Retina (tissue), 1 donor: Measurements from ENCODE around the gene EXD3.
"Not testable (repeated sequence)": the region's sequence is repeated elsewhere in the genome, so short reads cannot be mapped to it uniquely, and the experiment has no call there.

Experiments used
- DNase-seq: peaks from one replicate; pipeline ENCODE4 v3.0.0-alpha.2; 2016

Gene EXD3

DNA sequence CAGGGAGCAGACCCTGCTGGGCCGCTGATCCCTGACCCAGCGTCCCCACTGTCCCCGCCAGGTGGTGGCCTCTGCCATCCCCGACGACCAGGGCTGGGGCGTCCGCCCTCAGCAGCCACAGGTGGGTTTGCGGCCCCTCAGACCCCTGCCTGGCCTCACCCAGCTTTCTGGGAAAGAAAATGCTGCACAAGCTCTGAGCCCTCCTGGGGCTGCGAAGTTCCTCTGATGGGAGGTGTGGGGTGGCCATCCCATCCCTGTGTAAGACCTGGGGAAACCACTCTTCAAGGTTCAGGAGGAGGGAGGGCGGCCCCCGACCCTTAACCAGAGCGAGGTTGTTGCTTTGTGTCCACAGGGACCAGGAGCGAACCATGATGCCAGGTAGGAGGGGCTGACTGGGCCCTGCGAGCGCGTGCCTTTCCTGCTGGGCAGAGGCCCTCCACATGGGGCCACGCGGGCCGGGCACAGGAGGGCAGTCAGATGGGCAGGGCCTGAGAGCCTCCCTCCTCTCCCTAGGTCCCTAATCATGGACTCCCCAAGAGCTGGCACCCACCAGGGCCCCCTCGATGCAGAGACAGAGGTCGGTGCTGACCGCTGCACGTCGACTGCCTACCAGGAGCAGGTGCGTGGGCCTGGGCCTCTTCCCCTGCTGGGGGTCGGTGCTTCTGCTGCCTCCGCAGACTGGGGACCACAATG lies 7.9 kb upstream of the EXD3 start:
- DNase-seq = no peak

DNA sequence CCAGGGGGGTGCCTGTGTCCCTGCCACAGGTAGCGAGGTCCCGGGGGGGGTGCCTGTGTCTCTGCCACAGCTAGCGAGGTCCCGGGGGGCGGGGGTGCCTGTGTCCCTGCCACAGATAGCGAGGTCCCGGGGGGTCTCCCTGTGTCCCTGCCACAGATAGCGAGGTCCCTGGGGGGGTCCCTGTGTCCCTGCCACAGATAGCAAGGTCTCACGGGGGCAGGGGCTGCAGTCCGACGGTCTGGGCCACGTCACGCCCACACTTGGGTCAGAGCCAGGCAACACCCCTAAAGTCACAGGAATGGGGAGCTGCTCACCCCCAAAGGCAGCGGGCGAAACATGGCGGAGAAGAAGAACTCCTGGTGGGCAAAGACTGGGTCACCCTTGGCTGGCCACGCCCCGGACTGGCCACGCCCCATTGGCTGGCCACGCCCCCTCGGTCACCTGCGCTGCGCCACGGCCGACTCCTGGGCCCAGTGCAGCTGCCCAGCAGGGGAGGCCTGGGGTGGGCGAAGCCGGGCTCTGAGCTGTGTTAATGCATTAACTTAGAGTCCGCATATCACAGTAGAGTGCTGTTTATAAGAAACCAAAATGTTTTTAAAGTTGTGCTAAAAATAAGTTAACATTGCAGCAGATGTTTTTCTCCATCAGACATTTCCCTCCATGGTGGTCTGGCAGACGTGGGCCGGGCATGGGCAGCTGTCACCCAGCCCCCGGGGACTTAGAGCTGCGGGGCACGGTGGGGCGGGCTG lies 7.2 kb upstream of the EXD3 start:
- no peak for DNase-seq

DNA sequence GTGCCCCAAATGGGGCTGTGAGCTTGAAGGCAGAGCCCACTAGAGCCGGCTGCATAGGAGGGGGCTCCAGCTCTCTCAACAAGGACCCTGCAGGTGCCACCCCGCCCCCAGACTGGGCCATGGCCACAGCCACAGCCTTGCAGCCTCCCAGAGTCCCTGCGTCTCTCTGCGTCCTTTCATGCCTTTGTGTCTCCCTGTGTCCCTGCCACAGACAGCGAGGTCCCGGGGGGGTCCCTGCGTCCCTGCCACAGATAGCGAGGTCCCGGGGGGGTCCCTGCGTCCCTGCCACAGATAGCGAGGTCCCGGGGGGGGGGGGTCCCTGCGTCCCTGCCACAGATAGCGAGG lies 6.6 kb upstream of the EXD3 start:
- no peak for DNase-seq

DNA sequence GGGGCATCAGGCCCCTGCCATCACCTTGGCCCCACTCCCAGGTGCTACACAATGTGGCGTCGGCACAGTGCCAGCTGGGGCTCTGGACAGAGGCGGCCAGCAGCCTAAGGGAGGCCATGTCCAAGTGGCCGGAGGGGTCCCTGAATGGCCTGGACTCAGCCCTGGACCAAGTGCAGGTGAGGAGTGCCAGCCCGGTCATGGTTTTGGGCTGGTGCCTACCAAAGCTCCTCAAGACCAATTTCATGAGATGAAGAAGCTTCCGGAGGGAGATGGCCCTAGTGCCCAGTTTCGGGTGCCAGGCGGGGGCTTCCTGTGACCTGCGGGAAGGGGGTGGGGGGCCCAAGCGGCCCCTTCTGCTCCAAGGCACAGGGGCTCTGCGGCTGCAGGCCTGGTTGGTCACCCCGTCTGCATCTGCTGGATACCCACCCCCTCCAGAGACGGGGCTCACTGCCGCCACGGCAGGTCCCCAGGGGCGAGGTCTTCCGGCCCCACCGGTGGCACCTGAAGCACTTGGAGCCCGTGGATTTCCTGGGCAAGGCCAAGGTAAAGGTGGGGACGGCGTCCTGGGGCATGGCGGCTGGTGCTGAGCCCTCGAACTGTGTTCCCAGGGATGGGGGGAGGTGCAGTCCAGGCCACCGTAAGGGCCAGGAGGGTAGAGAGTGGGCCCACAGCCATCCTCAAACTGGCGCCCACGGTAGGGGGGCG lies 6.0 kb upstream of the EXD3 start:
- DNase-seq = no peak

DNA sequence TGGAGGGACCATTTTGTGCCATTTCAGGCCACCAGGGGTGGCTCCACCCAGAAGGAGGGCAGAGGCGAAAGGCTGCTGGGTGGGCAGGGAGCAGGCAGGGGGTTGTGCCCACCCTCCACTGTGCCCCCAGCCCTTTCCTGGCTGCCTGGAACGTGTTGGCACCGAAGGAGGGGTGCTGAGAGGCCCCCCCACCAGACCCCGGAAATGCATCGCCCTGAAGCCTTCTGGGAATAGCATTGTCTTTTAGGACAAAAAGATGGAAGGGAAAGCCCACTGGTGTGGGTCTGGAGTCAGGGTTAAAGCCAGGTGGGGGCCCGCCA lies 5.3 kb upstream of the EXD3 start:
- DNase-seq = no peak

DNA sequence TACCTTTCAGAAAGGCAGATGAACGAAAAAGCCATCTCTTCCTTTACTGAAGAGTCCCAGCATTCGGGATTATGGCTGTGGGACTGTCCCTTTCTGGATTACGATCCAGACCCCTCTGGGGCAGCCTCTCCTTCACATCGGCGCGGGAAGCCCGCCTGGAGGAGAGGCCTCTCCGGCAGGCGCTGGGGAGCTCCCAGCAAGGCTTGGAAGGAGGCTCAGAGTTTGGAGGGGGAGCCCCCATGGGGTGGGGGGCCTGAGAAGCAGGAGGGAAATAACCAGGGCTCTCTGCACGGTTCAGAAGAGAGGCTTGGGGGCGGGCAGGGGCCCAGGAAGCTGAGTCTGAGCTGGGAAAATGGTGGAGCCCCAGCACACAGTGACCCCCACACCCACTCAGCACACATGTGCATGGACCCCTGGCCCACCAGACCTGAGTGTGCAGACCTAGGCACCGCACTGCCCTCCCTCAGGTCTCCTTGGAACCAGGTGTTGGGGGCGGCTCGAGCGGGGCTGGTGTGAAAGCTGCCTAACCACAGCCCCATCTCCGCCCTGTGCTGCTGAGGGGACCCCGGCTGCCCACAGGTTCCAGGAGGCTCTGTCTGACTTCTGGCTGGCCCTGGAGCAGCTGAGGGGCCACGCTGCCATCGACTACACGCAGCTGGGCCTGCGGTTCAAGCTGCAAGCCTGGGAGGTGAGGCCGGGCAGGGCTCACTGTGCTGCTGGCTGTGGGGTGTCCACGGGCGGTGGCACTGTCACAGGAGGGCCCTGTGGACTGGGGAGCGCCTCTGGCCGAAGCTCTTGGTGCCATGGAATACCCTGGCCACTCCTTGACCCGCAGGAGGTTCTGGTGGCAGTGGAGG lies 4.7 kb upstream of the EXD3 start:
- no peak for DNase-seq

DNA sequence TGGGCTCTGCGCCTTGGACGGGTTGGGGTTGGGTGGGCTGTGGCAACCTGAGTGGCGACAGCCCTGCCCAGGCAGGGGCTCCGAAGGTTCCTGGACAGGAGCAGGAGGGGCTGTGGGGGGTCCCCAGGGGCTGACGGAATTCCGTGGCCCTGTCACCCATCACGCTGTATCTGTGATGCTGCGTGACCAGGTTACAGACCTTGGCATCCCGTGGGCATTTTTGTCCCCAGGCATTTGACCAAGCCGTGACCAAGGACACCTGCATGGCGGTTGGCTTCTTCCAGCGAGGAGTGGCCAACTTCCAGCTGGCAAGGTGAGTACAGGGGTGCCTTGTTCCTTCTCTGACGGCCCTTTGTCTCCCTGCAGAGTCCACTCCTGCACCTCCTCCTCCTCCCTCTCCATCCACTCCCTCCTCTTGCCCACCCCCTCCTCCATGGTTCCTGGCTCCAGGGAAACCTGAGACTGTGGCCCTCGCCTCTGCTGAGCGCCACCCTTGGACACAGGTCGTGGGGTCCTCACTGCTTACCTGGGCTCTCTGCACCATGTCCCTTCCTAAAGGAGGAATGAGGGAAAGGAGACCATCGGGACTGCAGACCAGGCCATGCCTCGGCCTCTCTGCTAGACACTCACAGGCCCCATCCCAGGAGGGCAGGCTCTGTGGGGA lies 3.2 kb upstream of the EXD3 start:
- DNase-seq = no peak

DNA sequence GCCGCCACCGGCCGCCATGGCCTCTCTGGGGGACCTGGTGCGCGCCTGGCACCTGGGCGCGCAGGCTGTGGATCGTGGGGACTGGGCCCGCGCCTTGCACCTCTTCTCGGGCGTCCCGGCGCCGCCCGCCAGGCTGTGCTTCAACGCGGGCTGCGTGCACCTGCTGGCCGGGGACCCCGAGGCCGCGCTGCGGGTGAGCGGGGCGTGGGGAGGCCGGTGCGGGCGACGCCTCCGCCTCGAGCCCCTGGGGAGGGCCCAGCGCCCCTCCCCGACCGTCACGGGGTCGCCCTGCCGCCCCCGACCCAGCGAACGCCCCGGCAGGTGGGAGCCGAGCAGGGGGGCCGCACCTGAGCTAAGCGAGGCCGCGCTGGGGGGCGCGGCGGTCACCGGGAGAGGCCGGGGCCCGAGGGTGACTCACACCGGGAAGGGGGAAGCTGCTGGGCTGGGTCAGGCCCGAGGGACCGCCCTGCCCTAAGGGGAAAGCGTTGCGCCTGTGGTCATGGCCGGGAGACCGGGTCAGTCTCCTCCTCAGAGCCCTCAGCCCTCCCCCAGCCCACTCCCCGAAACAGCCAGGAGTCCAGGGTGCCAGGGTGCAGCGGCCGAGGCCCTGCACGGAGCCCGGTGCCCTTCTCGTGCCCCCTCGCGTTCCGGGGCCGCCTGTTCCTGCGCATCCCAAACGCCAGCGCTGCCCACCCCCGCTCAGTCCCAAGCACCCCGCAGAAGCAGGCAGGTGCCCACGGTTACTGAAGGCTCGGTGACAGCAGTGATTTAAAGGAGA lies 741 bp upstream of the EXD3 start:
- no peak for DNase-seq

DNA sequence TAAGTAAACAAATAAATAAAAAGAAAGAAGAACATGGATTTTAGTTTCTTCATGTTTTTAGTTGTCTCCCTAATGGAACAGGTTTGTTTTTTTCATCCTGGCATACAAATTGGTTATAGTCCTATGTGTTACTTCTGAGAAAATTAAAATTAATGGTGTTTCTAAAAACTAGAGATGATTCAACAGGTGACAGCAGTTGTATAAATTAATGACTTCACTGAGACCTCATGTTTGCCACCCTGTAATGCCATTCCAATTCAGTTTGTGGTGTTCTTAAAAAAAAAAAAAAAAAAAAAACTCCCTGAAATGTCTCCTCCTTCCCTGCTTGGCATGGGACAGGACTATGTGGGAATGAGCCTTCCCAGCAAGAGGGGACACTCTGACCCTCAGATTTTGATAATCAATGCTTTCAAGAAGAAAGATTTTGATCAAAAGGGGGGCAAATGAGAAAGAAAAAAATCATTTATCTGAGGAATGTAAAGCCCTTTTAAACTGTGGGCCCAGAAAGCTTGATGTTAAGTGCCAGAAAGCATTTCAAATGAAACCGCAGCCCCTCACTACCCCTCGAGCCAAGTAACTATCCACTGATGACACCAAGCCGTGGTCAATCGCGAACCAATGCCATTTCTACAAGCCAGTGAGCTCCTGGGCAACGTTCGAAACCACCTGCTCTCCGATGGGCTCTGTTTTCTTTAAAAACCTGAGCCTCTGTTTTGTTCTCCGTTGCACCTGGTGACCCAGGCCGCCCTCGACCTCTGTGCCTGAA lies 941 bp downstream of the EXD3 start:
- no peak for DNase-seq

DNA sequence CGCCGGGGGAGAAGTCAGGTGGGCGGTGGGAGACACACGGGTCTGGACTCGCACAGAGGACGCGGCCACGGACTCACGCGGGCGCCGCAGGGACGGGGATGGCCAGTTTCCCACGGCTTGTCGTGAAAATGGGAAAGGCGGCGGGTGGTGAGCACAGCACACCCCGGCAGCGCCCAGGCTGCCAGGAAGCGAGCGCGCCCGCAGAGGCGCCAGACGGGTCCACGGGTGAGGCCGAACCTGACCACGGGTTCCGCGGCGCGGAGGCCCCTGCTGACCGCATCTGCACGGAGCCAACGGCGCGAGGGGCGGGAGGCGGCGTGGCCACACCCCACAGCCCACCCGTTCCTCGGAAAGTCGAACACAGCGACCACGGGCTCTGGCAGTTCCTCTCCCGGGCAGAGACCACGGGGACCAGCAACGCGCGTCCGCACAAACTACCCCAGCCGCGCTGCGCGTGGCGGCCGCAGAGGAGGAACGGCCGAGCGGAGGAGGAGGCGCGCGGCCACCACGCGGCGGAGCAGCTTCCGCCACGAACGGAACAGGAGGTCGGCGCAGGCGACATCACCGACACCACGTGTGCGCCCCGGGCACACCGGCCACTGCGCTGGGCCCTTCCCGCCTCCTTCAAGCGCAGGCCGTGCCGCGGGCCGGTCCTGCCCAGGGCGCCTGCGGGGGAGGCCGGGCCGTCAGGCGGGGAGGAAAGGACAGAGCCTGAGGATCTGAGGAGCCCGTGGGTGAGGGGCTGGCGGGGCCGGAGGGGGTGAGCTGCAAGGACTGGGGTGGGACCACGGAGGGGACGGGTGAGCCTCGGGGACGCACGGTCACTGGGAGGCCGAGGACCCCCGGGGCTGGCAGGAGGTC lies 5.6 kb downstream of the EXD3 start:
- no peak for DNase-seq

DNA sequence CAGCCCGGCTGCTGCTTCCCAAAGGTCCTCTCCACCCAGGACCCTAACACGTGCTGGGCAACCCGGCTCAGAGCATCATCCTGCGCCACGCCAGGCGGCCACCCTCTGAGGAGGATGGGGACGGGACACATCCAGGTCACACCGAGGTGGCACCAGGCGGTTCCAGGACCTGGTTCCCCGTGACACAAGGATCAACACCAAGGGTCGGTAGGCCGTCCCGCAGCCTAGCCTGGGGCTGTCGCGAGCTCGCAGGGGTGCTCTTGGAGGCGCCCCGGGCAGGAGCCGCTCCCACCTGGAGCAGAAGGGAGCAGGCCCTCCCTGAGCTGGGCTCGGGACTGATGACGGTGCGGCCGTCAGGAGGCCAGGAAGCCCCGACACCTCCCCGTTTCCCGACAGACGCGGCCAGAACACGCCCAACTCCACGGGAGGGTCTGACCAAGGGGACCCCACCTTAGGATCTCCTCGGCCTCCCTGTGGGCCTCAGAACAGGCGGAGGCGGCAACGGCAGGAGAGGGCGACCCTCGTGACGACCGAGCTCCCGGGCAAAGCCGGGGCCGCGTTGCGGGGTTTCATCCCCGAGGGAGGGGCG lies 6.3 kb downstream of the EXD3 start:
- no peak for DNase-seq

DNA sequence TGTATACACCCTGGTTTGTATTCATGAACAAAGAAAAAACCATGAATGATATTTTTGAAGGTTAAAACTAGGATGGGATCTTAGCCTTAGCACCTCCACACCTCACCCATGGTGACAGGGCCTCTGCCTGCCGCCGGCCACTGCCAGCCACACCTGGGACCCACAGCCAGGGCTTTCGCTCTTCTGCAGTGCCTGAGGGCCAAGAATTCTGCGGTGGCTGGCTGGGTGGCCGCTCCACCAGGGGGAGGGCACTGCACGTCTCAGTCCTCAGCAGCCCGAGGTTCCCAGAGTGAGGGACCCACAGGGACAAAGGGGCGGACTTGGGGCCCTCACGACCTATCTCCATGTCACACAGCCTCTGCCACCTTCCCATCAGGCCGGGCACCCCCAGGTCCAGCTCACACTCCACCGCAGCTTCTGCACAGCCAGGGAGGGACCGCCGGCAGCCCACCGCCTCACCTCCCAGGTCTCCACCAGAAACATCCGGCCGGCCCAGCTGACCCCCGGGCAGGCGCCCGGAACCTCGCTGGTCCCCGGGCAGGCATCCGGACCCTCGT lies 6.9 kb downstream of the EXD3 start:
- DNase-seq = no peak

DNA sequence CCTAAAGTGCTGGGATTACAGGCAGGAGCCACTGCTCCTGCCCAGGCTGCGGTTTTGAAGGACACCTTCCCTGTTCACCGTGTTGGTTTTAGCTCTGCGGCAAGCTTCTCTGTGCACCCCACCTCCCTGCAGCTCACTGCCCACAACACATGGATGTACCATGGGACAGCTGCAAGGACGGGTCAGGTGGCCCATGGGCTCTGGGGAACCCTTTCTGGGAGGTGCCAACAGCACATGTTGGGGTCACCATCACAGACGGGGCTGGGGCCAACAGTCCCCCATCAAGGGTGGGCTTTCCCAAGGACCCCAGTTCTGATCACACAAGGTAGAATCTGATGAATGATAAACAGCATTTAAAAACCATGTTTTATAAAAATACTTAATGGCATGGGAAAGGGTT lies 7.5 kb downstream of the EXD3 start:
- DNase-seq = no peak

DNA sequence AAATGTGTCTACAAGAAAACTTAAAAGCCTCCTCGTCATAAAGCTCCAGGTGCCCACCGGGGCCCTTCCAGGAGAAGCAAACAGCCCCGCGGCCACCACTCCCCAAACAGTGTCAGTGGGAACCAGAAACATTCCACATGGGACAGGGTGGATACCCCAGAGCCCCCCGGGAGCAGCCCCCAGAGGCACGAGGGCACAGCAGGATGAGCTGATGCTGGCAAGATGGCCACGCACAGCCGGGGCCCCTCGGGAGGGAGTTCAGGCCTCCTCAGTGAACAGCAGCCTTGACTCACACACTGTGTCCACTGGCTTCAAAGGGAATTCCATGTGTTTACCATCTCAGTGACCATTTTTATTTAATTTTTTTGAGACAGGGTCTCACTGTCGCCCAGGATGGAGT lies 10.5 kb downstream of the EXD3 start:
- no peak for DNase-seq

DNA sequence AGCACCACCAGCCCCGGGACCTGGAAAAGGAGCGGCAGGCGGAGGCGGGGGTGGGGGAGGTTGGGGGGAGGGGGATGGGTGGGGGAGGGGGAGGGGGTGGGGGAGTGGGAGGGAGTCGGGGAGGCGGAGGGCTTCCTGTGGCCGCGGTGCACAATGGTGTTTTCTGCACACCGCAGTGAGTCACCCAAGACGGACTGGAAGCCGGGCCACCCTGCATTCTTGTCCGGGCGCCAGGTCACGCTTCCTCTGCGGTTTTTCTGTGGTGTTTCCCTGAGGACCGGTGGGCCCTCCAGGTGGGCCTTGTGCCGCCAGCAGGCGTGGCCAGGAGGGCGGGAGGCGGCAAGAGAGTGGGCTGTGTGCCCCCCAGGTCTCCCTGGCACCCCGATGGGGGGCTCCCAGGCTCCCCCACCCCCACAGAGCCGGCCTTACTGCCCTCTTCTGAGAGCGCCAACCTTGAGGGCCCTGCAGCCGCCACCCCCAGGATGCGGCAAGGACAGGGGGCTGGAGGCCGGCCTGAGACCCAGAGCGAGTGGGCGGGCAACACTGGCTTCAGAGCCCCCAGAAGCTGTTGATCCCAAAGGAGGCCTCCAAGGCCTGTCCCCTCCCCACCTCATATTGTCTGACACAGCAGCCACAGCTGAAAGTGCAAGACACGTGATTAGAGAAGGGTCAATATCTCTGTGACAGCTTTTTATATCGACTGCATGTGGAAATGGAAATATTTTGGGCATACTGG lies 11.1 kb downstream of the EXD3 start:
- DNase-seq = no peak

DNA sequence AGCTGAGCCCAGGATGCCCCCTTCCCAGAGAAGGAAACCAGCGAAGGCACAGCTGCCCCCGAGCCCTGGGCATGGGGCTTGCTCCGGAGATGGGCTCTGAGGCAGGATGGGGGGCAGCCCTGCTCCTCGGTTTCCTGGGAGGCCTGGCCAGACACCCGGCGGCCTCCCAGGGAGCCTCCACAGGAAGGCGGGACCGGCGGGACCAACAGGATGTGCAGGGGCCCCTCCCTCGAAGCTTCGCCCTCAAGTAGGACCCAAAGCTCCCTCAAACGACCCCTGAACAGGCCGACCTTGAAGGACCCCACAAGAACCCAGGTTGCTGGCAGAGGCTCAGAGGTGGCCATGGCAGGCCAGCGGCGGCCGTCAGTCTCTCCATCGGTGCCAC lies 11.7 kb downstream of the EXD3 start:
- no peak for DNase-seq

DNA sequence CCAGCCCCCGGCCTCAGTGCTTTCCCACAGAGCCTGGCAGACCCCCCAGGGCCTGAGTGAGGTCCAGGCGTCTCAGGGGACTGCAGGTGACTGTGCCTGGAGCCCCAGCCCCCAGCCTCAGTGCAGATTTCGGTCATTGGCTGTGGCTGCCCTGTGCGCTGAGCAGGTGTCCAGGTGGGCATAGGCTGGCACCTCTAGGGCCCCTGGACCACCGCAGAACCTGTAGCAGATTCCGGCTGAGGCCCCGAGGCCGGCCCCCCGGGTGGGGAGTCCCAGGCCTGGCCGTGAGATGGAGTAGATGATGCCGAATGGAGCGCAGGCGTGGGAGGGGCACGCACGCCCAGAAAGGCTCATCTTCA lies 12.1 kb downstream of the EXD3 start:
- no peak for DNase-seq

DNA sequence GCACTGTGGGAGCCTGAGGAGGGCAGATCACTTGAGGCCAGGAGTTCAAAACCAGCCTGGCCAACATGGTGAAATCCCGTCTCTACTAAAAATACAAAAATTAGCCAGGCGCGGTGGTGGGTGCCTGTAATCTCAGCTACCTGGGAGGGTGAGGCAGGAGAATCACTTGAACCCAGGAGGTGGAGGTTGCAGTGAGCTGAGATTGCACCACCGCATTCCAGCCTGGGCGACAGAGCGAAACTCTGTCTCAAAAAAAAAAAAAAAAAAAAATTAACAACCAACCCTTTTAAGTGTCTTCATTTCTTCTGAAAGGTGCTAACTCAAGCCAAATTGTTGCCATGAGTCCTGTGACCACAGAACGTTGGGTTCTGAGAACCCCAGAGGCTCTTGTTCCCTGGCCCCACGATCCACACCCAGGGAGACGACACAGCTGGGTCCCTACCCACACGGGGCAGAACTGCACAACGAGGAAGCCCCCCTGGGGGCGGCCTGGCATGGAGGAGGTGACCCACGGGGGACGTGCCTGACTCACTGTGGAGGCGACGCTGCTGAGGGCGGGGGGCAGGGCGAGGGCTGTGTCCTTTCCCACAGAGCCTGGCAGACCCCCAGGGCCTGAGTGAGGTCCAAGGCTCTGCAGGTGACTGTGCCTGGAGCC lies 12.6 kb downstream of the EXD3 start:
- DNase-seq = not testable (repeated sequence)
